Retinal pigment epithelial cell (primary cell): Measurements from ENCODE around the gene AK9.
"Not testable (repeated sequence)": the region's sequence is repeated elsewhere in the genome, so short reads cannot be mapped to it uniquely, and the experiment has no call there.

Experiments used
- DNase-seq: peaks from one replicate; pipeline ENCODE4 v3.0.0-alpha.2; 2010; ENCODE audit warnings: low read depth
- H3K4me3 ChIP-seq: 2 replicates; pipeline ENCODE4 v1.5.1; 2011; ENCODE audit warnings: mild to moderate bottlenecking, low read length, control low read depth, moderate library complexity
- CTCF ChIP-seq: conservative IDR thresholded peaks from 2 replicates; pipeline ENCODE4 v1.5.1; 2011; ENCODE audit warnings: low read depth, low read length, control low read depth, inconsistent platforms

The AK9 gene

GRCh38 chr6:109690737-109691621 lies at the start of gene AK9, which contains the start of gene FIG4:
TSS of gene AK9 (minus strand) at chr6:109691202. CDS start at chr6:109675745, 15,457 bp downstream.
TSS of gene FIG4 (plus strand) at chr6:109691296. CDS start at chr6:109691436, 140 bp downstream.
- DNase-seq: peak; percentile 82
- peak within 1 kb of the TSS; percentile 92 for H3K4me3 ChIP-seq
- peak; percentile 42 for TF ChIP-seq CTCF

- no peak for DNase-seq
These were observed 49.8 kb upstream of the AK9 start for GRCh38 chr6:109740787-109741186.

GRCh38 chr6:109739686-109740085 lies 48.7 kb upstream of the AK9 start:
- no peak for TF ChIP-seq CTCF
- no peak overlapping the region for H3K4me3 ChIP-seq
- no peak for DNase-seq

More at GRCh38 chr6:109740787-109741186, 49.8 kb upstream of the AK9 start:
- no peak overlapping the region for H3K4me3 ChIP-seq
- no peak for TF ChIP-seq CTCF

- no peak for TF ChIP-seq CTCF
- no peak for DNase-seq
- H3K4me3 ChIP-seq: no peak overlapping the region
These were observed 47.7 kb upstream of the AK9 start for GRCh38 chr6:109738667-109739066.

- H3K4me3 ChIP-seq: no peak overlapping the region
- no peak for TF ChIP-seq CTCF
- DNase-seq: no peak
These were observed 47.3 kb upstream of the AK9 start for GRCh38 chr6:109738255-109738654.

GRCh38 chr6:109736273-109737025 lies 45.4 kb upstream of the AK9 start:
- no peak for TF ChIP-seq CTCF
- no peak overlapping the region for H3K4me3 ChIP-seq
- no peak for DNase-seq

- not testable (repeated sequence) for H3K4me3 ChIP-seq, DNase-seq
These were observed 34.2 kb upstream of the AK9 start for GRCh38 chr6:109725250-109725649.
